NCI-H2196 treated with DMSO at 0.1 percent for 48 hours (cell line): ENCODE data around the gene CHMP1A.

ENCODE experiments used
- DNase-seq: peaks from one replicate; lab custom pipeline; 2025; ENCODE audit not compliant: unreplicated experiment; lab: John Stamatoyannopoulos, UW

The CHMP1A gene

DNA sequence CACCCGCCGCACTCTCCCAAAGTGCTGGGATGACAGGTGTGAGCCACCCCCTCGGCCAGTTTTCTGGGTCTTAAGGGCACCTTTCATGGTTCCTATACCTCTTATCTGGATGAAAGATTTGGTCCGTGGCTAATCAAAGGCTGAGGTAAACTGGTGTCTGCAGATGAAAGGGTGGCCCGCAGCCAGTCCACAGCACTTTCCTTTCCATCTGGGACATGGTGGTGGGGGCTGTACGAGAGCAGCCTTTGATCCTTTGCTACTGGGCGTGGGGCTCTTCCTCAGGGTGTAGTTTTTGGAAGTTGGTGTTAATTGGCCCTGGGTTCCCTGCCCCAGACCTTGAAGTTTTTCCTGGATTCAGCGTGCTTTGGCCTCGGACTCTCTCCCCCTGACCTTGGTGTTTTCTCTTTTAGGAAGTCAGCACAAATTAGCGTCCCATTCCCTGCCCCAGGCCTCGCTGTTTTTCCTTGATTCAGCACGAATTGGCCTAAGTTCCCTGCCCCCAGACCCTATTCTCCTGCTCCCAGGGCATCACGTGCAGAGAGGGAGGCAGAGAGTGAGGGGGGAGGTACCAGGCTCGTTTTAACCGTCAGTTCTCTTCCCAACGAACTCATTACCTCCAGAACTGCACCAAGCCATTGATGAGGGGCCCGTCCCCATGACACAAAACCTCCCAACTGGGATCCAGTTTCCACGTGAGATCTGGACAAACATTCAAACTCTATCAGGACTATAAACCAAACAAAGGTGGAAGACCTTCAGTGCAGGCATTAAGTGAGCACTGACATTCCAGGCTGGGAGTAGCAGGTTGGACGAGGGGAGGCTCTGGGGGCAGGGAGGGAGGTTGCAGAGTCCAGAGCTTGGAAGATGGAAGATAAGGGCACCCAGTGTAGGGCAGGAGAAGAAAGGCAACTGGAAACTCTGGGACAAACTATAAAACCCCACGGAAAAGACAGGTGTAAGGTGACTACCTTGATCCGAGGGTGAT lies 32.4 kb downstream of the CHMP1A start:
- no peak for DNase-seq

DNA sequence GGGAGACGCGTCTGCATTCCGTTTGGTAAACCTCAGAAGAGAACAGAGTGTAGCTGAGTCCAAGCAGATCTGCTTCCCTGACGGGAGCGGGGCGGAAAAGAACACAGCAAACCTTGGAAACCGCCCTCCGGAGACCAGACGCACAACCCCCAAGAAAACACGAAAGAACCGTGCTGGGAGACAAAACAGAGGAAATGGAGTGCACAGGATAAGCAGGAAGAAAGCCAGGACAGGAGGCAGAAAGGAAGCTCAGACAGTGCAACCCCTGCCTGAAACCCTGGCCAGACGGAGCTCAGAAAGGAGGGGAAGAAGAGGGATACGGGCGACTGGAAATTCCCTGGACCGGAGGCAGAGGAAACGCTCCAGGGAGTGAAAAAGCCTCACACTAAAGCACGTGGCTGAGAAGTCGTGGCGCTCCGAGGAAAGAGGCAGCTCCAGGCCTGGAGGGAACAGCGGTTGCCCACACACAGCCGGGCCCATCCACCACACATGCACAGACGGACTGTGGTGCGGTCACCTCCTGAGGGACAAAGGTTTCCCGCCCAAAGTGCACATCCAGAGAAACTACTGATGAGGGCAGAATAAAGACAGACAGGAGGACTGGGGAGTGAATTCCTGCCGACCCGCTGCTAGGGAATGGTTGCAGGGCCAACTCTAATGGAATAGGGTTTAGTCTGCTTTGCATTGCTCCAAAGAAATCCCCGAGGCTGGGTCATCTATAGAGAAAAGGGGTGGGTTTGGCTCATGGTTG lies 33.8 kb downstream of the CHMP1A start:
- DNase-seq = no peak

DNA sequence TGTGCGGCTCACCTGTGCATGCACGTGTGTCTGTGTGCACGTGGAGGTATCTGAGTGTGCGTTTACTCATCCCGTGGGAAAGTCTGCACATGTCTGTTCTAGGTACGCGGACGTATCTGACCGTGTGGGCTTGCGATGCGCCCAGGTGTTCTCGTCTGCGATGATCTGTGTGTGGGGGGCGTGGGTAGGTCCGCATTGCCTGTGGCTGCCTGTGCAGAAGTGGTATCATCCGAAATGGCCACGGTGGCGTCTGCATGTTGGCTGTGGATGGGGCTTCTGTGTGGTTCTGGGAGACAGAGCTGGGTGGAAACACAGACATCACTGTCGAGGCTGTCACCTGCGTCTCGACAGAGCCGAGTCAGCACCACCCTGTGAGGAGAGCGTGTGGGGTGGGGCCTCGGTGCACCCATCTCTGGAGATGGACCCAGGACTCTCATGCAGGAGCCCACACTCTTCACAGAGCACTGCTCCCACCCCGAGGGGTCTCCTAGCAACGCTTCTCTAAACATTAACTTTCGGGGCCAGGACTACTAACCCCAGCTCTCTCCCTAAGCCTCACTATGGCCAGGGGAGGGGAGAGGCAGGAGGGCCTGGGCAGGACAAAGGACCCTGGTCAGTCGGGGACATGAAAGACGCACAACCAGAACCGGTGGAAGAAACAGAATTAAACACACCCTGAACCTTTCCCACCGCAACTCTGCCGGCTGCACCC lies 35.7 kb downstream of the CHMP1A start:
- no peak for DNase-seq

GRCh38 chr16:89621136-89621697 lies 36.3 kb downstream of the CHMP1A start:
- no peak for DNase-seq

DNA sequence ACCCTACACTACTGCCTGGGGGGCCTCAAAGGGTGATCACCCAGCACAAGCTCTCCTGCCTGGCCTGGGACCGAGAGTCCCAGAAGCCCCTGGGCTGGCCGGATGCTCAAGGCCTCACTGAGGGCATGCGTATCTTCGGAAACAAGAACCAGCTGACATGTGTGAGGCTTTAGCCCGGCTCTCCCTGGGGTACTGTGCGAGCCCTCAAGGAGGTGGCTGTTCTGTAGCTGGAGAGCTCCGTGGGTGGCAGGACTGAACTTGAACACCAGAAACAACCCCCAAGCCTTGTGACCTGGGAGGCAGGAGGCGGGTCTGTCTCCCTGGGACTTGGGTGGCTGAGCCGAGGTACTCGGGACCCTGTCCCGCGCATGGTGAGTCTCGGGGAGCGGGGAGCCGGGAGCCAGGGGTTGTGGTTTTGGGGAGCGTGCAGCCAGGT lies 37.1 kb downstream of the CHMP1A start:
- no peak for DNase-seq

- no peak for DNase-seq
Measured at GRCh38 chr16:89619840-89620239, 37.7 kb downstream of the CHMP1A start.

GRCh38 chr16:89618109-89618998 lies 39.2 kb downstream of the CHMP1A start:
- no peak for DNase-seq

- no peak for DNase-seq
Measured at GRCh38 chr16:89617036-89617435, 40.5 kb downstream of the CHMP1A start.

DNA sequence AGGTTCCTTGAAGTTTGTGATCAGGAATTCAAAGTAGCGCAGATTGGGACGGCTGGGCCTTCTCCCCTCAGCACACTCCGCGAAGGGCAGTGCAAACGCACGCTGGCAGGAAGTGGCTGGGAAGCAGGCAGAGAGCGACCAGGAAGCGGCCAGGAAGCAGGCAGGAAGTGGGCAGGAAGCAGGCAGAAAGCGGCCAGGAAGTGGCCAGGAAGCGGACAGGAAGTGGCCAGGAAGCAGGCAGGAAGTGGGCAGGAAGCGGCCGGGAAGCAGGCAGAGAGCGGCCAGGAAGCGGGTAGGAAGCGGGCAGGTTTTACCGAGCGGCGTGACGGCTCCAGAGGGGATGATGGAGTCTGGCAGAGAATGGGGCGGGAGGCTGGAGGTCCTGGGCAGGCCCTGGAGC lies 40.9 kb downstream of the CHMP1A start:
- DNase-seq = no peak

DNA sequence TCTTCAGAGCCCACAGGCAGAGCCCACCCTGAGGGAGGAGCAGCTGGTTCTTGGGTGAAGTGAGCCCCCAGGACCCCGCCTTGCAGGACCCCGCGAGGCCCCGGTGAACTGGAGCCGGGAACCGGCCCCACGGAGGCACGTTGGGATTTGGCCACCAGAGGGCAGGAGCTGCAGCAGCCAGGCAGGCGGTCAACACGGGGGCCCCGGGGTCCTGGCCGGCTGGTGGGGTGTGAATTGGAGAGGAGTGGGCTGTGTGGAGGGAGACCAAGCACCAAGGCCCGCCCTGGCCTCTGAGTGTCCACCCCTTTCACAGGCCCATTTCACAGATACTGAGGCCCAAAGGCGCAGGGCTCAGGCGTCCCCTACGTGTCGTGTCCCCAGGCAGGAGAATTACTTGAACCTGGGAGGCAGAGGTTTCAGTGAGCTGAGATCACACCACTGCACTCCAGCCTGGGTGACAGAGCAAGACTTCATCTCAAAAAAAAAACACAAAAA lies 41.9 kb downstream of the CHMP1A start:
- no peak for DNase-seq

GRCh38 chr16:89615176-89615575 lies 42.3 kb downstream of the CHMP1A start:
- no peak for DNase-seq

- DNase-seq = no peak
Measured at GRCh38 chr16:89613954-89614459, 43.5 kb downstream of the CHMP1A start.

DNA sequence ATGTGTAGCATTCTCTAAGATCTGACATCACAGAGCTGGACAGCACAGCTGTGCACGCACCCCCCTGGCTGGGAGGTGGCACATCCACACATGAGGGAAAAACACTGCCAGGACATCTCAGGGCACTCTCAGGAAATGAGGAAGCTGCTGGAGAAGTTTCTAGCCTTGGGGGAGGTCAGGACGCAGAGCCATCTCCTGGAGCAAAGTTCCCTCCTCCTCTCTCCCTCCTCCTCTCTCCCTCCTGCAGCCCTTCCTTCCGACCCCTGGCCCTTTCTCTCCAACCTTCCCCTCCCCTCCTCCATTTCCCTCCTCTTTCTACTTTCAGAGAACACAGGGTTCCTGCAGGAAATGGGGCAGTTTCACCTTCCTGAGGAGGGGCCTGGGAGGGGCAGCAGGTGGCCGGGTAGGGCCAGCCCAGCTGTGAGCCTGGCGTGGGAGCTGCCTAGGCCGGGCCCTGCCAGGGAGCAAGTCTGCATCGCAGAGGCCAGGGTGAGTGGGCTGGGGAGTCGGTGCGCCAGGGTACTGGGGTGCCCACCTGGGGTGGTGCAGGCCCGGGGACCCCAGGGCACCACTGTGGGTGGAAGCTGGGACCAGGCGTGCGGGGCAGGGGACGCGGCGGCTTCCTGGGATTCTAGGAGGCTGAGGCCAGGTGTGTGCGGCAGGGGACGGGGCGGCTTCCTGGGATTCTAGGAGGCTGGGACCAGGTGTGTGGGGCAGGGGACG lies 44.1 kb downstream of the CHMP1A start, which contains the start of gene DPEP1:
Gene DPEP1, plus strand, starts transcription at position 412 of the 723 bp plus-strand sequence. CDS start 16,769 bp downstream, outside the sequence.
- DNase-seq = no peak

DNA sequence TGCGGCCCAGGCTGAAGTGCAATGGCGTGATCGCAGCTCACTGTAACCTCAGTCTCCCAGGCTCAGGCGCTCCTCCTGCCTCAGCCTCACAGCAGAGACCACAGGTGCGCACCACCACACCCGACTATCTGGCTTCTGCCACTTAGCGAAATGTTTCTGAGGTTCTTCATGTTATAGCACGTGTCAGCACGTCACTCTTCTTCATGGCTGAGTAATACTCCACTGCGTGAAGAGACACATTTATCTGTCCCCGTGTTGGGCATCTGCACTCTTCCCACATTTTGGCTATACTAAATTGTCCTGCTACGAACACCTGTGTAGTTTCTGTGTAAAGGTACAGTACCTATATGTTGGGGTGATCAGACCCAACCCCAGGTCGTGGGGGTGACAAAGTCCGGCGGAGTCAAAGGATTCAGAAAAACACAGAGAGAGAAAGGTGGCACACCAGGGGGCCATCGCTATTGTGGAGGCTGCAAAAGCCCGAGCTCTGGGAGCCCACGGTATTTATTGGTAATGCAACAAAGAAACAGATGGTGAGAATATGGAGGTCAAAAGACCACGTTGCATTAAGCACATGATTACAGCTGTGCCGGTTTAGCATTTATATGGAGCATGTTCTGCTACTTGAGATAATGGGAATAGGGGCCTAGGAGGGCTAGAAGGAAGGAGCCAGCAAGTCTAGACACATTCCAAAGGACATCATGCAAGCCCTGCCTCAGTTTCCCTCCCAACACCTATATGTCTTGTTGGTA lies 44.9 kb downstream of the CHMP1A start:
- DNase-seq = no peak

DNA sequence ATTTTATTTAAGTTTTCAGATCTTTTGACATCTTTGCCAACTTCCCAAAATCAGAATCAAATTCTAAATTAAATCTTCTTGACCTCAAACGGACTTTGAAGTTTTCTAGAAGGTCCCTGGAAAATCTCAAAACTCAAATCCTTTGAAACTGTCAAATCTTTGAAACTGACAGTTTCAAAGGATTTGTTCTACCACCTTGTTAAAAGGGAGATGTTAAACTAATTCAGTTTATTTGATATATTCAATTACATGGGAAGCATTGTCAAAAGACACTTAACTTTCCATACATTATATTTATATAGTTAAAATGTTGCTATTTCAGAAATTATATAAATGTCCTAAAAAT lies 47.4 kb downstream of the CHMP1A start:
- no peak for DNase-seq

- DNase-seq = no peak
Measured at GRCh38 chr16:89607937-89608740, 49.4 kb downstream of the CHMP1A start.

DNA sequence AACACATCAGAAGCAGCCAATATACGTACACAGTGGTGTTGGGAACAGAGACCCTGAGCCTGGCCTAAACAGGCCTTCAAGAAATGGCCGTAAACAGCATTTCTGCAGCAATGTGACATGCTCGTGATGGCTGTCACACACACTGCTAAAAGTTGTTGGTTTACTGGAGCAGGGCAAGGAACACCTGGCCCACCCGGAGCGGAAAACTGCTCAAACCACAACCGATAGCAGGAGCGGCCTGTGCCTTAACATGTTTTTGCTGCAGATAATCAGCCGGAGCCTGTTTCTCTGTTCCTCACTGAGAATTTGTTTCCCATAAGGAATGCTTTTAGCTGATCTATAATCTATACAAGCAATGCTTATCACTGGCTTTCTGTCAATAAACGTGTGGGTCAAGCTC lies 50.1 kb downstream of the CHMP1A start:
- DNase-seq = no peak
